Trophoblast cell (in vitro differentiated cells and primary cell): ENCODE measurements around the gene ZIC4.

Source experiments
- DNase-seq, 2 donors: peaks; one replicate each; pipeline ENCODE4 v3.0.0-alpha.2; 2016
- H2AFZ ChIP-seq: 2 replicates; pipeline ENCODE4 v1.6.1; 2013; ENCODE audit warnings: low read length, moderate library complexity, mild to moderate bottlenecking; ENCODE audit not compliant: insufficient read depth, poor library complexity
- H2AK5ac ChIP-seq: 2 replicates; pipeline ENCODE4 v1.6.1; 2013; ENCODE audit warnings: mild to moderate bottlenecking, low read length
- H2BK120ac ChIP-seq: 2 replicates; pipeline ENCODE4 v1.6.1; 2013; ENCODE audit warnings: low read length, mild to moderate bottlenecking, moderate library complexity; ENCODE audit not compliant: insufficient read depth, poor library complexity
- H2BK12ac ChIP-seq: 2 replicates; pipeline ENCODE4 v1.6.1; 2013; ENCODE audit warnings: mild to moderate bottlenecking, low read length, moderate library complexity
- H2BK5ac ChIP-seq: 2 replicates; pipeline ENCODE4 v1.6.1; 2013; ENCODE audit warnings: low read length, low read depth, moderate library complexity, mild to moderate bottlenecking; ENCODE audit not compliant: poor library complexity
- H3K14ac ChIP-seq: 2 replicates; pipeline ENCODE4 v1.6.1; 2013; ENCODE audit warnings: mild to moderate bottlenecking, low read length
- H3K18ac ChIP-seq: 2 replicates; pipeline ENCODE4 v1.6.1; 2013; ENCODE audit warnings: mild to moderate bottlenecking, low read length
- H3K23ac ChIP-seq: 2 replicates; pipeline ENCODE4 v1.6.1; 2013; ENCODE audit warnings: low read length
- H3K27ac ChIP-seq: 2 replicates; pipeline ENCODE4 v1.5.1; 2013; ENCODE audit warnings: low read depth, mild to moderate bottlenecking, inconsistent platforms, low read length, moderate library complexity
- H3K27me3 ChIP-seq: 2 replicates; pipeline ENCODE4 v1.6.1; 2013; ENCODE audit warnings: inconsistent platforms, mild to moderate bottlenecking, low read length, moderate library complexity; ENCODE audit not compliant: insufficient read depth
- H3K36me3 ChIP-seq, 2 experiments: 1 replicate in 1 of 2; 2 replicates in 1 of 2; pipeline ENCODE4 v1.6.1; 2013; ENCODE audit warnings: low read length in 2 of 2, mild to moderate bottlenecking in 2 of 2, moderate library complexity in 1 of 2; ENCODE audit not compliant: insufficient read depth in 2 of 2, control insufficient read depth in 1 of 2
- H3K4ac ChIP-seq: 2 replicates; pipeline ENCODE4 v1.6.1; 2013; ENCODE audit warnings: low read depth, mild to moderate bottlenecking, low read length, moderate library complexity
- H3K4me1 ChIP-seq, 2 experiments: 1 replicate in 1 of 2; 2 replicates in 1 of 2; pipeline ENCODE4 v1.6.1; 2013; ENCODE audit warnings: low read length in 2 of 2, mild to moderate bottlenecking in 2 of 2, moderate library complexity in 1 of 2; ENCODE audit not compliant: insufficient read depth in 2 of 2, control insufficient read depth in 1 of 2
- H3K4me2 ChIP-seq: 2 replicates; pipeline ENCODE4 v1.6.1; 2013; ENCODE audit warnings: inconsistent platforms, mild to moderate bottlenecking, low read length, moderate library complexity
- H3K4me3 ChIP-seq: 2 replicates; pipeline ENCODE4 v1.5.1; 2013; ENCODE audit warnings: mild to moderate bottlenecking, low read depth, low read length, inconsistent platforms
- H3K79me1 ChIP-seq: one replicate; pipeline ENCODE4 v1.6.1; 2013; ENCODE audit warnings: low read length
- H3K79me2 ChIP-seq: 2 replicates; pipeline ENCODE4 v1.6.1; 2013; ENCODE audit warnings: low read length, mild to moderate bottlenecking; ENCODE audit not compliant: control insufficient read depth, insufficient read depth, poor library complexity
- H3K9ac ChIP-seq: 2 replicates; pipeline ENCODE4 v1.6.1; 2013; ENCODE audit warnings: mild to moderate bottlenecking, low read length
- H3K9me3 ChIP-seq: 2 replicates; pipeline ENCODE4 v1.6.1; 2013; ENCODE audit warnings: low read depth, mild to moderate bottlenecking, control low read depth, inconsistent platforms, low read length; ENCODE audit not compliant: insufficient read depth
- H4K12ac ChIP-seq: 2 replicates; pipeline ENCODE4 v1.6.1; 2013; ENCODE audit warnings: low read depth, mild to moderate bottlenecking, low read length, moderate library complexity
- H4K8ac ChIP-seq: 2 replicates; pipeline ENCODE4 v1.6.1; 2013; ENCODE audit warnings: low read depth, mild to moderate bottlenecking, low read length, moderate library complexity
- H4K91ac ChIP-seq: one replicate; pipeline ENCODE4 v1.6.1; 2013; ENCODE audit warnings: low read depth, mild to moderate bottlenecking, low read length, moderate library complexity
- WGBS: extraction: QIAGEN DNeasy Blood & Tissue Kit; methylation state at CpG from one replicate; pipeline ENCODE4 v1.1.7; 2013; ENCODE audit warnings: missing lambda C conversion rate; ENCODE audit not compliant: insufficient read length, insufficient coverage; ENCODE audit errors: extremely low coverage; 5-methylcytosine and 5-hydroxymethylcytosine counted together

The ZIC4 gene

DNA sequence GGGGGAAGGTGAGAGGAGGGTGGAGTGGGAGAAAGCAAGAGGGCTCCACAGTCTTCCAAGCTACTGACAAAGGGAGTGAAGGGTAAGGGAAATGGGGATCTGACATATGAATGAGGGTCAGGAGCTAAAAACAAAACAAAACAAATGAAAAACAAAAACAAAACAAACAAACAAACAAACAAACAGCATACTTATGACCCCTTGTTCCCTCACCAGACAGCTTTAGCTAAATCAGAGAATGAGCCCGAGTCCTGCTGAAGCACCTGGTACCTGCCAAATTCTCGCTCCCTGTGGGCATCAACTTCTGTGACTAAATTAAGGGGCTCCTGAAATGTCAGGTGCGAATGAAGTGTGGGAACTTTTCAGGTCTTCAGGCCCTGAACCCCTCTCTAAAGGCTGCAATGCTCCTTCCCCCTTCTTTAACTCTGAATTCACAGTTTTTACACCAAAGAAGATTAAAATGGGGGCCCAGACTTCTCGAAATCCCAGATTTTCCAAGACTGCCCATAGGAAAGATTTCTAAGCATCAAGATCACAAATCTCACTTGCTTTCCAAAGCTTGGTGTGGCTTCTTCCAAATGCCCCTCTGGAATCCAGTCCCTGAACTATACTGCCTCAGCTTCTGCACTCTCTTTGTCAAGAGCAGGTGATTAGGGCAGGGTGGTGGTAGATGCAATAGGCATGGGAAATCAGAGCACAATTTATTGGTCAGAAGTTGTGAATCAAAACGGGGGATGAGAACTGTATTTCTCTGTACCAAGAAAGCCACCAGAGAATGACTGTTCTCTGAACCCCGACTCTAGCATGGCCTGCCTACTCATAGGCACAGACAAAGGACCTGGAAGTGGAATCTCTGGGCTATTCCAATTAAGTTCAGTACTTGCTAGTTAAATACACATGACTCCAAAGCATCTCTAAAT lies 40.9 kb downstream of the ZIC4 start:
- Histone ChIP-seq H2BK5ac (no peak overlapping the region), H2AFZ (no peak overlapping the region), H3K9ac (no peak overlapping the region), H3K4me3 (no peak overlapping the region), H3K9me3 (peaks cover 1% of the 10 kb centered on the region), H4K91ac (no peak overlapping the region), H3K36me3 (no peaks in the 10 kb centered on the region), H3K27ac (no peak overlapping the region), H3K4me1 (no peaks in the 10 kb centered on the region), H3K14ac (no peak overlapping the region), H4K8ac (no peak overlapping the region), H4K12ac (no peak overlapping the region), H2AK5ac (no peak overlapping the region), H3K4me2 (no peak overlapping the region), H3K79me2 (no peaks in the 10 kb centered on the region), H3K4ac (no peak overlapping the region), H2BK12ac (no peak overlapping the region), H2BK120ac (no peak overlapping the region), H3K79me1 (no peaks in the 10 kb centered on the region), H3K23ac (no peak overlapping the region), H3K18ac (no peak overlapping the region), H3K27me3 (peaks cover 47% of the 10 kb centered on the region)
- no peak for DNase-seq
- no CpG with 5 or more reads among the region's 6 CpGs for WGBS

DNA sequence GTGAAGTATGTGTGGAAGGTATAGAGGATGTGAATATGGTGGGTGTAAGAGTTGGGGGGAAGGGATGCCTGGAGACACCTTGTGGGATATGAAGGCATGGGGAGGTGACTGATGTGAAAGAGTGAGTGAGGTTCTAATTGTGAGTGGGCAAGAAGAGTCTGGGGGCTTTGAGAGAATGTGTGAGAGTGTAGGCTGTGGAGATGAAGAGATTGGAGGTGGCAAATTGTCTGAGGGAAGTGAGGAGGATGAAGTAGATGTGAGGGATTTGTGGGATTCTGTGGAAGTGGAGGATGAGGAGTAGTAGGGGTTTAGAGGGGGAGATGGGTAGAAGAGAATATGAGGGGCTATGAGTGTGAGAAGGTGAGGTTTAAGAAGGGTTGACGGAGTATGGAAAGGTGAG lies 41.6 kb downstream of the ZIC4 start:
- H2BK120ac ChIP-seq = no peak overlapping the region
- H3K27ac ChIP-seq = no peak overlapping the region
- no peak overlapping the region for H2BK12ac ChIP-seq
- no peak overlapping the region for H4K91ac ChIP-seq
- 100% methylated on average over 1 of the region's 1 CpG for WGBS
- H4K12ac ChIP-seq = no peak overlapping the region
- peaks cover 46% of the 10 kb centered on the region for H3K27me3 ChIP-seq
- H3K18ac ChIP-seq = no peak overlapping the region
- H3K79me2 ChIP-seq = no peaks in the 10 kb centered on the region
- H2AFZ ChIP-seq = no peak overlapping the region
- H3K4me1 ChIP-seq = no peaks in the 10 kb centered on the region
- H3K9ac ChIP-seq = no peak overlapping the region
- no peaks in the 10 kb centered on the region for H3K36me3 ChIP-seq
- H3K4me2 ChIP-seq = no peak overlapping the region
- H3K23ac ChIP-seq = no peak overlapping the region
- H3K4ac ChIP-seq = no peak overlapping the region
- no peaks in the 10 kb centered on the region for H3K79me1 ChIP-seq
- H3K9me3 ChIP-seq = no peaks in the 10 kb centered on the region
- H3K4me3 ChIP-seq = no peak overlapping the region
- DNase-seq = no peak
- no peak overlapping the region for H2AK5ac ChIP-seq
- no peak overlapping the region for H4K8ac ChIP-seq
- no peak overlapping the region for H3K14ac ChIP-seq
- no peak overlapping the region for H2BK5ac ChIP-seq

DNA sequence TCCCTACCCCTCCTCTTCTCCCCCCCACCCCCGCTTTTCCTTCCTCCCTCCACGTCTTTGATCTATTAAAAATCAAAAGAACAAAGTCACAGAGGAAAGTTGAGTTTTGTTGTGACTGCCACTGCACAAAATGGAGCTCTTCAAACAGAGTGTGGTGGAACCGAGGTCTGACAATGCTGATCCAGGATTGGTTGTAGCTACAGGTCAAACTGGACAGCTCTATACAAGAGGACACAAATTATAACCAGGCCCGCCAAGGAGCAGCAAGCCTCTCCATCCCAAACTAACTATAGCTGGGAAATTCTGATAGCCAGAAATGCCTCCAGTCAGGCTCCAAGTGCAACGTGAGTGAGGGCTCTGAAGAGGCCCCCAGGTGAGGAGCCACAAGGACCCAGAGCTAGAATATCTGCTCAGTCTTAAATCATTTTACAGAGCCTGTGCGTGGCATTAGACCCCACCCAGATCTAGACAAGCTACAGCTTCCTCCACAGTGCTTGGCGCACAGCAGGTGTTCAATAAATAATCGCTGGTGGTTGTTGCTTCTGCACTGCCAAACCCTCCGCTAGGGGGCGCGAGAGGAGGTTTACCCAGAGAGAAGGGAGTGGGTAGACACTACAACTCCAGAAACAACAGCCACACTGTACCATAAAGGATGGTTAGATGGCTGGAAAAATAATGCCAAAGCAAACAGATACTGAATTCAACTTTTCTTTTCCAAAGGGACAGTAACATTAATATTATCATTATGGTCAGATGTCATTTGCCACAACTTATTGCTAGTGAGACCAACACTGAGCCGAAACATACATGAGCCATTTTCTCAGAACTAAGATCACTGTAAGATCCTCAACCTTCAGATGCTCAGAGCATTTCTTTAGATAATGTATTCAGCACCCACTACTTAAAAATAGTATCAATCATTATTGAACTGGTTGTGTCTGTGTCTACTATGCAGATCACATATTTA lies 44.6 kb downstream of the ZIC4 start:
- H3K27me3 ChIP-seq = peaks cover 55% of the 10 kb centered on the region
- H3K9me3 ChIP-seq = peaks cover 3% of the 10 kb centered on the region
- no peak overlapping the region for H3K18ac ChIP-seq
- no peak overlapping the region for H3K4me3 ChIP-seq
- no peak overlapping the region for H3K4ac ChIP-seq
- H3K14ac ChIP-seq = no peak overlapping the region
- no peak overlapping the region for H2BK120ac ChIP-seq
- DNase-seq = peak in 1 of 2 donors; percentile 17
- no peak overlapping the region for H4K8ac ChIP-seq
- no peaks in the 10 kb centered on the region for H3K4me1 ChIP-seq
- no peak overlapping the region for H2BK5ac ChIP-seq
- H4K12ac ChIP-seq = no peak overlapping the region
- H2AFZ ChIP-seq = no peak overlapping the region
- H3K79me1 ChIP-seq = no peaks in the 10 kb centered on the region
- peak overlapping the region; percentile 19 for H3K4me2 ChIP-seq
- WGBS = no CpG with 5 or more reads among the region's 12 CpGs
- no peak overlapping the region for H2BK12ac ChIP-seq
- H3K9ac ChIP-seq = no peak overlapping the region
- no peak overlapping the region for H4K91ac ChIP-seq
- H3K23ac ChIP-seq = no peak overlapping the region
- no peak overlapping the region for H2AK5ac ChIP-seq
- no peak overlapping the region for H3K27ac ChIP-seq
- H3K79me2 ChIP-seq = no peaks in the 10 kb centered on the region
- no peaks in the 10 kb centered on the region for H3K36me3 ChIP-seq

DNA sequence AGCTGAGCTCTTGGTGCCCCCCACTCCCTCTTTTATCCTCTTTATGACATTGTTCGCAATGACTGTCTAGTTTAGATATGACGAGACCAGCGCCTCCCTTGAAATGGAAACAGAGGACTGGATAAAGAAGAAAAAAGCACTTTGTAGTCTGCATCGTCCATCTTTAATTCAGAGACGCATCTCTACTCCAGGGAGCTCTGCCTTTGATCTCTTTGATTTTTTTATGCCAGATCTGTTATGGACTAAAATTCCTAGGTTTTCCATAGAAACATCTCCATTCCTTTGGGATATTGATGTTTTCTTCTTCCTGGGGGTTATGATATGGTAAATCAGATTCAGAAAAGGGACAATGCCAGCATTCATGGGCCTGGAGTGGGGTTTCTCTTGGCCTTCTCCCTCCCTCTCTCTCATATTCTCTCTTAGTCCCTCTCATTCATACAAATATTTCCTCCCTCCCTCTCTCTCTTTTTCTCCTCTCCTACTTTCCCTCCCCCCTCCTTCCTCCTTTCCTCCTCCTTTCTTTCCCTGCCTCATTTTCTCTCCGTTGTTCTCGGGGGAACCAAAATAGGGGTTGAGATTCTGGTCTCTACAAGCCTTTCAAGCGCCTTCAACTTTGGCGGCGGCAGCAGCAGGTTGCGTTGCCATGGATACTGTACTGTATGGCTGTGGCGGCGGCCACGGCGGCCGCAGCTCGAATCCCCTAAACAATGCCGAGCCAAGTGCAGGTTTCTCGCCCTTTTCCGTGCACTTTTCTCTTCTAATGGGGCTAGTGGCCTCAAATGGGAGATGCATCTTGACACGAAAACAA lies 45.5 kb downstream of the ZIC4 start:
- Histone ChIP-seq H3K27me3 (peaks cover 64% of the 10 kb centered on the region), H3K23ac (no peak overlapping the region), H3K4me2 (peak overlapping the region; percentile 19), H3K36me3 (no peaks in the 10 kb centered on the region), H4K8ac (no peak overlapping the region), H3K9me3 (peaks cover 3% of the 10 kb centered on the region), H3K79me1 (no peaks in the 10 kb centered on the region), H3K14ac (no peak overlapping the region), H2BK5ac (no peak overlapping the region), H2AK5ac (no peak overlapping the region), H3K4me3 (no peak overlapping the region), H2AFZ (no peak overlapping the region), H4K12ac (no peak overlapping the region), H3K4ac (no peak overlapping the region), H4K91ac (no peak overlapping the region), H2BK120ac (no peak overlapping the region), H2BK12ac (no peak overlapping the region), H3K9ac (no peak overlapping the region), H3K4me1 (no peaks in the 10 kb centered on the region), H3K79me2 (no peaks in the 10 kb centered on the region), H3K27ac (no peak overlapping the region), H3K18ac (no peak overlapping the region)
- DNase-seq = no peak
- no CpG with 5 or more reads among the region's 21 CpGs for WGBS
